GM19025 (cell line): Measurements from ENCODE around the gene SDK1.
"Not testable (repeated sequence)": the region's sequence is repeated elsewhere in the genome, so short reads cannot be mapped to it uniquely, and the experiment has no call there.

ENCODE experiments used
- ATAC-seq: cut with Tn5 transposase; IDR thresholded peaks from one replicate; pipeline ENCODE4 v1.9.1; 2021; ENCODE audit warnings: mild to moderate bottlenecking, low read depth, moderate library complexity; ENCODE audit not compliant: unreplicated experiment

SDK1 gene

GRCh38 chr7:3960050-3960763 lies 659.2 kb downstream of the SDK1 start:
- no peak for ATAC-seq

- ATAC-seq = no peak
These were observed 659.9 kb downstream of the SDK1 start for GRCh38 chr7:3960942-3961341.

GRCh38 chr7:3961857-3962503 lies 660.9 kb downstream of the SDK1 start:
- ATAC-seq = no peak

- not testable (repeated sequence) for ATAC-seq
These were observed 662.7 kb downstream of the SDK1 start for GRCh38 chr7:3963768-3964167.

GRCh38 chr7:3964980-3965606 lies 664.0 kb downstream of the SDK1 start:
- ATAC-seq = no peak

- no peak for ATAC-seq
These were observed 664.8 kb downstream of the SDK1 start for GRCh38 chr7:3965794-3966395.

- no peak for ATAC-seq
These were observed 667.2 kb downstream of the SDK1 start for GRCh38 chr7:3968234-3968633.

- no peak for ATAC-seq
These were observed 668.2 kb downstream of the SDK1 start for GRCh38 chr7:3969286-3969685.

GRCh38 chr7:3971323-3971722 lies 670.3 kb downstream of the SDK1 start:
- no peak for ATAC-seq

- no peak for ATAC-seq
These were observed 672.2 kb downstream of the SDK1 start for GRCh38 chr7:3973264-3973663.

GRCh38 chr7:3974329-3974728 lies 673.3 kb downstream of the SDK1 start:
- ATAC-seq = no peak

GRCh38 chr7:3975371-3975770 lies 674.3 kb downstream of the SDK1 start:
- ATAC-seq = no peak

GRCh38 chr7:3977391-3977790 lies 676.3 kb downstream of the SDK1 start:
- no peak for ATAC-seq

- no peak for ATAC-seq
These were observed 677.8 kb downstream of the SDK1 start for GRCh38 chr7:3978839-3979238.

GRCh38 chr7:3979611-3980299 lies 678.7 kb downstream of the SDK1 start:
- ATAC-seq = no peak

GRCh38 chr7:3980300-3980643 lies 679.2 kb downstream of the SDK1 start:
- no peak for ATAC-seq

GRCh38 chr7:3981281-3981680 lies 680.2 kb downstream of the SDK1 start:
- no peak for ATAC-seq

GRCh38 chr7:3984456-3984855 lies 683.4 kb downstream of the SDK1 start:
- no peak for ATAC-seq

- ATAC-seq = no peak
These were observed 685.9 kb downstream of the SDK1 start for GRCh38 chr7:3986927-3987326.

GRCh38 chr7:3987426-3987927 lies 686.4 kb downstream of the SDK1 start:
- no peak for ATAC-seq

GRCh38 chr7:3989723-3990122 lies 688.7 kb downstream of the SDK1 start:
- no peak for ATAC-seq
